ENCODE measurements around the gene KLHL6.

The KLHL6 gene

GRCh38 chr3:183551930-183552329 lies 3.6 kb downstream of the KLHL6 start:
- Mint-ChIP-seq H3K4me1 (peaks cover 45 to 82% of the 10 kb centered on the region in 2 donors), H3K27me3 (no peaks in the 10 kb centered on the region), H3K27ac (no peak overlapping the region), H3K9me3 (no peaks in the 10 kb centered on the region), H3K4me3 (peak overlapping the region; percentile 52 to 100), H3K36me3 (peaks cover 21 to 53% of the 10 kb centered on the region in 2 donors)
- DNase-seq (no peak), ATAC-seq (replicated peaks) (no peak)

GRCh38 chr3:183548262-183548769 lies 7.2 kb downstream of the KLHL6 start:
- Mint-ChIP-seq H3K27ac (no peak overlapping the region), H3K27me3 (no peaks in the 10 kb centered on the region), H3K36me3 (peaks cover 24 to 57% of the 10 kb centered on the region in 2 donors), H3K9me3 (no peaks in the 10 kb centered on the region), H3K4me1 (peaks cover 40 to 69% of the 10 kb centered on the region in 2 donors), H3K4me3 (no peak overlapping the region)
- no peak for ATAC-seq (replicated peaks)
- no peak for DNase-seq

GRCh38 chr3:183546625-183547024 lies 8.9 kb downstream of the KLHL6 start:
- Mint-ChIP-seq H3K4me3 (no peak overlapping the region), H3K4me1 (peaks cover 45 to 70% of the 10 kb centered on the region in 2 donors), H3K27ac (no peak overlapping the region), H3K27me3 (no peaks in the 10 kb centered on the region), H3K9me3 (no peaks in the 10 kb centered on the region), H3K36me3 (peaks cover 23 to 57% of the 10 kb centered on the region in 2 donors)
- ATAC-seq (replicated peaks) (no peak), DNase-seq (no peak)

- H3K4me1 Mint-ChIP-seq, result peaks cover 47 to 70% of the 10 kb centered on the region in 2 donors
- no peaks in the 10 kb centered on the region for H3K27me3 Mint-ChIP-seq
- DNase-seq (no peak), ATAC-seq (replicated peaks) (no peak)
- no peak overlapping the region for H3K27ac Mint-ChIP-seq
- peaks cover 16 to 52% of the 10 kb centered on the region in 2 donors for H3K36me3 Mint-ChIP-seq
- no peaks in the 10 kb centered on the region for H3K9me3 Mint-ChIP-seq
- H3K4me3 Mint-ChIP-seq, result no peak overlapping the region
These were observed 9.8 kb downstream of the KLHL6 start for GRCh38 chr3:183545708-183546107.

GRCh38 chr3:183542355-183542754 lies 13.2 kb downstream of the KLHL6 start:
- Mint-ChIP-seq H3K36me3 (peaks cover 18 to 47% of the 10 kb centered on the region in 2 donors), H3K27me3 (no peaks in the 10 kb centered on the region), H3K9me3 (no peaks in the 10 kb centered on the region), H3K27ac (peak overlapping the region; percentile 0), H3K4me1 (peaks cover 49 to 68% of the 10 kb centered on the region in 2 donors), H3K4me3 (peak overlapping the region; percentile 3 to 58)
- no peak for ATAC-seq (replicated peaks)
- DNase-seq, result no peak

GRCh38 chr3:183541738-183542137 lies 13.8 kb downstream of the KLHL6 start:
- no peaks in the 10 kb centered on the region for H3K27me3 Mint-ChIP-seq
- ATAC-seq (replicated peaks), result peak; percentile 41 to 43
- H3K27ac Mint-ChIP-seq, result peak overlapping the region; percentile 83
- H3K36me3 Mint-ChIP-seq, result peaks cover 17 to 43% of the 10 kb centered on the region in 2 donors
- peaks cover 54 to 74% of the 10 kb centered on the region in 2 donors for H3K4me1 Mint-ChIP-seq
- no peak for DNase-seq
- no peaks in the 10 kb centered on the region for H3K9me3 Mint-ChIP-seq
- peak overlapping the region; percentile 56 to 58 for H3K4me3 Mint-ChIP-seq

- Mint-ChIP-seq H3K9me3 (no peaks in the 10 kb centered on the region), H3K36me3 (peaks cover 20 to 40% of the 10 kb centered on the region in 2 donors), H3K4me3 (peak overlapping the region; percentile 56 to 59), H3K27me3 (no peaks in the 10 kb centered on the region), H3K27ac (peak overlapping the region; percentile 85), H3K4me1 (peaks cover 59 to 79% of the 10 kb centered on the region in 2 donors)
- DNase-seq, result no peak
- ATAC-seq (replicated peaks), result peak; percentile 21 to 35
These were observed 14.3 kb downstream of the KLHL6 start for GRCh38 chr3:183541235-183541655.

- Mint-ChIP-seq H3K27ac (peak overlapping the region; percentile 85), H3K4me3 (peak overlapping the region; percentile 56 to 59), H3K27me3 (no peaks in the 10 kb centered on the region), H3K4me1 (peaks cover 59 to 84% of the 10 kb centered on the region in 2 donors), H3K36me3 (peaks cover 23 to 37% of the 10 kb centered on the region in 2 donors), H3K9me3 (no peaks in the 10 kb centered on the region)
- DNase-seq (peak; percentile 60), ATAC-seq (replicated peaks) (peak; percentile 75 to 78)
These were observed 14.8 kb downstream of the KLHL6 start for GRCh38 chr3:183540501-183541234.

- no peak for DNase-seq
- peaks cover 55 to 79% of the 10 kb centered on the region in 2 donors for H3K4me1 Mint-ChIP-seq
- no peak for ATAC-seq (replicated peaks)
These were observed 15.7 kb downstream of the KLHL6 start for GRCh38 chr3:183539811-183540210.

GRCh38 chr3:183538486-183538885 lies 17.0 kb downstream of the KLHL6 start:
- Mint-ChIP-seq H3K9me3 (no peaks in the 10 kb centered on the region), H3K27ac (peak overlapping the region; percentile 14), H3K4me3 (no peak overlapping the region)

More at GRCh38 chr3:183539811-183540210, 15.7 kb downstream of the KLHL6 start:
- Mint-ChIP-seq H3K9me3 (no peaks in the 10 kb centered on the region), H3K27ac (peak overlapping the region; percentile 43), H3K4me3 (no peak overlapping the region), H3K27me3 (no peaks in the 10 kb centered on the region), H3K36me3 (peaks cover 23 to 32% of the 10 kb centered on the region in 2 donors)

GRCh38 chr3:183537295-183537730 lies 18.2 kb downstream of the KLHL6 start:
- H3K4me1 Mint-ChIP-seq, result peaks cover 56 to 79% of the 10 kb centered on the region in 2 donors
- no peak overlapping the region for H3K4me3 Mint-ChIP-seq
- H3K9me3 Mint-ChIP-seq, result no peaks in the 10 kb centered on the region
- no peaks in the 10 kb centered on the region for H3K27me3 Mint-ChIP-seq
- ATAC-seq (replicated peaks), result no peak
- no peak for DNase-seq
- peak overlapping the region; percentile 3 for H3K27ac Mint-ChIP-seq
- peaks cover 27 to 30% of the 10 kb centered on the region in 2 donors for H3K36me3 Mint-ChIP-seq

More at GRCh38 chr3:183538486-183538885, 17.0 kb downstream of the KLHL6 start:
- Mint-ChIP-seq H3K4me1 (peaks cover 56 to 78% of the 10 kb centered on the region in 2 donors), H3K27me3 (no peaks in the 10 kb centered on the region), H3K36me3 (peaks cover 22 to 30% of the 10 kb centered on the region in 2 donors)
- DNase-seq (no peak), ATAC-seq (replicated peaks) (no peak)

GRCh38 chr3:183536238-183536880 lies 19.1 kb downstream of the KLHL6 start:
- Mint-ChIP-seq H3K27ac (peak overlapping the region; percentile 63), H3K27me3 (no peaks in the 10 kb centered on the region), H3K4me3 (peak overlapping the region in 1 of 2 donors; percentile 7), H3K36me3 (peaks cover 33 to 38% of the 10 kb centered on the region in 2 donors), H3K4me1 (peaks cover 48 to 79% of the 10 kb centered on the region in 2 donors), H3K9me3 (no peaks in the 10 kb centered on the region)
- ATAC-seq (replicated peaks), result peak; percentile 61 to 70
- DNase-seq, result no peak

- DNase-seq, result no peak
- Mint-ChIP-seq H3K27ac (no peak overlapping the region), H3K36me3 (peaks cover 39 to 46% of the 10 kb centered on the region in 2 donors), H3K9me3 (no peaks in the 10 kb centered on the region), H3K4me1 (peaks cover 46 to 76% of the 10 kb centered on the region in 2 donors), H3K4me3 (no peak overlapping the region), H3K27me3 (no peaks in the 10 kb centered on the region)
- ATAC-seq (replicated peaks), result no peak
These were observed 21.3 kb downstream of the KLHL6 start for GRCh38 chr3:183534249-183534648.

GRCh38 chr3:183533412-183534132 lies 21.9 kb downstream of the KLHL6 start:
- Mint-ChIP-seq H3K9me3 (no peaks in the 10 kb centered on the region), H3K36me3 (peaks cover 39 to 52% of the 10 kb centered on the region in 2 donors)

More at GRCh38 chr3:183533412-183534132, 21.9 kb downstream of the KLHL6 start:
- peaks cover 49 to 79% of the 10 kb centered on the region in 2 donors for H3K4me1 Mint-ChIP-seq
- H3K4me3 Mint-ChIP-seq, result peak overlapping the region; percentile 4 to 21
- no peak for ATAC-seq (replicated peaks)
- no peak for DNase-seq
- H3K27me3 Mint-ChIP-seq, result no peaks in the 10 kb centered on the region
- H3K27ac Mint-ChIP-seq, result peak overlapping the region; percentile 75

Data from stimulated activated naive B cell treated with anti-CD40 and anti-IgM and Interleukin-4, amounts not matched to agents 10 μg/mL and 1 μg/mL and 100 μg/mL, for 72 hours (primary cell).